KOPT-K1 (cell line): Measurements from ENCODE around the gene SPC24.
"Not testable (repeated sequence)": the region's sequence is repeated elsewhere in the genome, so short reads cannot be mapped to it uniquely, and the experiment has no call there.

Experiments used
- H3K27ac ChIP-seq: fragments of 200-600 bp; sonication (generic); 2 replicates; pipeline ENCODE4 v1.5.1; 2016; ENCODE audit warnings: antibody characterized with exemption, mild to moderate bottlenecking, low read depth, low read length; ENCODE audit not compliant: poor library complexity, severe bottlenecking
- H3K36me3 ChIP-seq: fragments of 200-600 bp; sonication (generic); 2 replicates; pipeline ENCODE4 v1.5.1; 2017; ENCODE audit warnings: antibody characterized with exemption, mild to moderate bottlenecking, low read length, moderate library complexity; ENCODE audit not compliant: insufficient read depth
- H3K9me3 ChIP-seq: fragments of 200-600 bp; sonication (generic); 2 replicates; pipeline ENCODE4 v1.5.1; 2017; ENCODE audit warnings: antibody characterized with exemption, low read length, mild to moderate bottlenecking; ENCODE audit not compliant: insufficient read depth, poor library complexity, severe bottlenecking

SPC24 gene

GRCh38 chr19:11154683-11155047 is 917 bp downstream of the SPC24 start:
- H3K9me3 ChIP-seq: no peaks in the 10 kb centered on the region
- H3K27ac ChIP-seq: peak overlapping the region; percentile 93
- H3K36me3 ChIP-seq: peaks cover 32% of the 10 kb centered on the region

- no peak overlapping the region for H3K27ac ChIP-seq
- peaks cover 54% of the 10 kb centered on the region for H3K36me3 ChIP-seq
- no peaks in the 10 kb centered on the region for H3K9me3 ChIP-seq
Measured at GRCh38 chr19:11152318-11153062, 3.1 kb downstream of the SPC24 start.

DNA sequence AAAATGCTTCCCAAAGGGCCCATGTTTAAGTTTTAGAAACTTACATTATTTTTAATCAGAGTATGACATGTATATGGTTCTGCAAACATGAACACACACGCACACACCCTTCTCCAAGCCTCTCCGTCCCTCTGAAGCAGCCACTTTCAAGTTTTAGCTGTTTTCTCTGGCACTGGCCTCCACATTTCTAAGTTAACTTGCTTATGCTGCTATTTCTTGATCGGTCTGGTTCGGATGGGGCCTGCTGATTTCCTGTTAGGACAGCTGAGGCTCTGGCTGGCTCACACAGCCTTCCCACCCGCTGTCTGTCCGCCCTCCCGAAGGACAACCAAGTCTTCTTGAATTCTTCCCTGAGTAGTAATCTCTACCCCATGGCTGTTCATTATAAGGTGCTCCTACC is 4.4 kb downstream of the SPC24 start:
- Histone ChIP-seq H3K36me3 (peaks cover 67% of the 10 kb centered on the region), H3K27ac (no peak overlapping the region), H3K9me3 (no peaks in the 10 kb centered on the region)

- Histone ChIP-seq H3K27ac (no peak overlapping the region), H3K36me3 (peaks cover 95% of the 10 kb centered on the region), H3K9me3 (no peaks in the 10 kb centered on the region)
Measured at GRCh38 chr19:11148001-11148400, 7.6 kb downstream of the SPC24 start.

GRCh38 chr19:11145536-11145924 is 10.1 kb downstream of the SPC24 start:
- H3K9me3 ChIP-seq: no peaks in the 10 kb centered on the region
- no peak overlapping the region for H3K27ac ChIP-seq

DNA sequence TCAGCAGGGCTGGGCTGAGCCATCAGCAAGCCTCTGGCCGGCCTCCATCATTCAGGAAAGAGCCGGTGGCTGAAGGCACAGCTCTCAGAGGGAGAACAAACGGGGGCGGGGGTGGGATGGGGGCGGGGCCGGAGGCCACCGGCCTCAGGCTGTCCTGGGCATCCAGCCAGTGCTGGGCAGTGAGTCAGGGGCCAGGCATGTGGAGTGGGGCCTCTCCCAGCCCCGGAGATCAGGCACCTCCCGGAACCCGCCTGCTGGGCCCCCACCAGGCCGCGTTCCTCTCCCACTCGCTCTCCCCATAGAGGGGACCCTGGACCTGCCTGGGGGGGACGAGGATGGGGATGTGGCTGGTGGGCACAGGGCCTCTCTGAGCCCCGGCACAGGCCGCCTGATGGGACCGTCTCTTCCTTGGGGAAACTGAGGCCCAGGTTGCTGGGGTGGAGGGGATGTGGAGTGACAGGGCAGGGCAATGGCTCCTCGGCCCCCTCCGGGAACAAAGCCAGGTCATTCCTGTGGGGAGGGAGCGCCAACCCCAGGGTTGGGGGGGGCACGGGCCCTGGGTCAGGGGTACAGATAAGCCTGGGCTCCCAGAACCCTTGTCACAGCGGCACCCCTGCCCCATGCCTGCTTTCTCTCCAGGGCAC is 12.9 kb downstream of the SPC24 start:
- Histone ChIP-seq H3K27ac (peak overlapping the region; percentile 34), H3K9me3 (no peaks in the 10 kb centered on the region), H3K36me3 (peaks cover 48% of the 10 kb centered on the region)

More at GRCh38 chr19:11145536-11145924, 10.1 kb downstream of the SPC24 start:
- peaks cover 76% of the 10 kb centered on the region for H3K36me3 ChIP-seq

DNA sequence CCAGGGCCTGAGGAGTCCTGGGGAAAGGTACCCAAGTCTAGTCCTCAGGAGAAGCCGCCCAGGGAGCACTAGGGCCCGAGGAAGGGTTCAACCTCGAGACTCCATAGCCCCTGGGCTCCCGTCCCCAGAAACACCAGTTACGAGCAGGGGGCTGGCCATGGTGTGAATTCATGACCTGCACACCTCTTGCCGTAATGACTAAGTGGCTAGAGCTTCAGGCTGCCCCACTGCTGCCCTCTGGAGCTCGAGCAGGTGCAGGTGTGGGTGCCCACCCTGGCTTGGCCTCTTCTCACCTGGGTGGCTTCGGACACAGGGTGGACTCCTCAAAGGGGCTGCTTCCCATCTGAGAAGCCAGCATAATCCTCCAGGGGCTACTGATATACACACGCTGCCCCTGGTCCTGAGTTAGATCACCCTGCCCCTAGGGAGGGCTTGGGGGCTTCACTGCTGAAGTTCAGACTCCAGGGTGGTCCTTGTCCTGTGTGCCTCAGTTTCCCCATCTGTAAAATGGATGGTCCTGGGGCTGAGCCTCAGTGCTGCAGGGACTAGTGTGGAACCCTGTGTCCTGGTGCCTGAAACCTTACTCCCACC is 13.6 kb downstream of the SPC24 start:
- no peak overlapping the region for H3K27ac ChIP-seq

DNA sequence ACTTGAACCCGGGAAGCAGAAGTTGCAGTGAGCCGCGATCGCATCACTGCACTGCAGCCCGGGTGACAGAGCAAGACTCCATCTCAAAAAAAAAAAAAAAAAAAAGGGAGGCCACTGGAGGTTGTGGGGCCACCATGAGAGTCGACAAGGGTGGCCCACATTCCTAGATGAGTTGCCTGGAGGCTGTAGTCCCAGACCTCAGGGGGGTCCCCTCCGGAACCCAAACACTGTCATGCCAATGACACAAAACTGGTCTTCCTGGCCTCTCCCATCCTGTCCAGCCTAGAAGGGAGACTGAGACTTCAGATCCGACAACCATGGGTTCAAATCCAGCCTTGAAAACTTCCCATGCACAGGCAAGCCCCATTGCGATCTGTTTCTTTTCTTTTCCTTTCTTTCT is 14.7 kb downstream of the SPC24 start:
- no peaks in the 10 kb centered on the region for H3K9me3 ChIP-seq
- no peak overlapping the region for H3K27ac ChIP-seq
- peaks cover 31% of the 10 kb centered on the region for H3K36me3 ChIP-seq

More for the DNA sequence above, 13.6 kb downstream of the SPC24 start:
- Histone ChIP-seq H3K9me3 (no peaks in the 10 kb centered on the region), H3K36me3 (peaks cover 42% of the 10 kb centered on the region)

DNA sequence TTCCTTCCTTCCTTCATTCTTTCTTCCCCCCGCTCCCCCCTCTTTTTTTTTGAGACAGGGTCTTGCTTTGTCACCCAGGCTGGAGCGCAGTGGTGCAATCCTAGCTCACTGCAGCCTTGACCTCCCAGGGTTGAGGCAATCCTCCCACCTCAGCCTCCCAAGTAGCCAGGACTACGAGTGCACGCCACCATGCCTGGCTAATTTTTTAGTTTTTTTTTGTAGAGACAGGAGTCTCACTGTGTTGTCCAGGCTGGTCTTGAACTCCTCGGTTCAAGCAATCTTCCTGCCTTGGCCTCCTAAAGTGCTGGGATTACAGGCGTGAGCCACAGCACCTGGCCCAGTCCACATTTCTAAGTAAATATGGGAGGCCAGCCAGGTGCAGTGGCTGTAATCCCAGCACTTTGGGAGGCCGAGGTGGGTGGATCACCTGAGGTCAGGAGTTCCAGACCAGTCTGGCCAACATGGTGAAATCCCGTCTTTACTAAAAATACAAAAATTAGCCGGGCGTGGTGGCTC is 15.5 kb downstream of the SPC24 start:
- not testable (repeated sequence) for H3K27ac ChIP-seq, H3K9me3 ChIP-seq
- peaks cover 22% of the 10 kb centered on the region for H3K36me3 ChIP-seq

DNA sequence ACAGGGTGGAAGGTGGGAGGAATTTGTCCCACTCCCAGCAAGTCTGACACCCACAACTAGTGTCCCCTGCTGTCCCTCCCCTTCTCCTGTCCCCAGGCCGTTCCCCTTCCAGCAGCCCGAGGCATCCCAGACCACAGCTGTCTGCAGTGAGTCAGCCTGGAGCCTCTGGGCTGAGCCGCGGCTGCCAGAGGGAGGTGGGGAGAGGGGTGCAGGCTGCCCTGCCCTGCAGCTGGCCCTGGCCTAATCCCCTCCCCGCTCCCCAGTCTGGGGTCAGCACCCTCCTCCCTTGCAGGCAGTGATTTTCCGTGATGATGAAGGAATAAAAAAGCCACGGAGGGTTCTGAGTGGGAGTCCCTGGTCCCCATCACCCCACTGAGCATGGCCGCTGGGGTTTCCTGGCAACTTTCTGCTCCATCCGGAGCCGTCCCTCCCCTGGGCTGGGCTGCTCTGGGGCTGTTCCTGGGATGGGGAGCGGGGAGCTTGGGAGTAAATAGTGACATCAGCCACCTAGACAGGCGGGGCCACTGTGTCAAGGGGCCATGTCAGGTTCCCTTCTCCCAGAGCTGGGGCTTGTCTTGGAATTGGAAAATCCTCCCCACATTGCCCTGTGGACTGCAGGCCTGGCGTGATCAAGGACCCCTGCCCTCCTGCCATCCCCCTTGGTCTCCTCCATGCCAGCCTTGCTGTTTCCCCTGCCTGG is 16.8 kb downstream of the SPC24 start:
- Histone ChIP-seq H3K9me3 (no peaks in the 10 kb centered on the region), H3K27ac (no peak overlapping the region), H3K36me3 (peaks cover 11% of the 10 kb centered on the region)

DNA sequence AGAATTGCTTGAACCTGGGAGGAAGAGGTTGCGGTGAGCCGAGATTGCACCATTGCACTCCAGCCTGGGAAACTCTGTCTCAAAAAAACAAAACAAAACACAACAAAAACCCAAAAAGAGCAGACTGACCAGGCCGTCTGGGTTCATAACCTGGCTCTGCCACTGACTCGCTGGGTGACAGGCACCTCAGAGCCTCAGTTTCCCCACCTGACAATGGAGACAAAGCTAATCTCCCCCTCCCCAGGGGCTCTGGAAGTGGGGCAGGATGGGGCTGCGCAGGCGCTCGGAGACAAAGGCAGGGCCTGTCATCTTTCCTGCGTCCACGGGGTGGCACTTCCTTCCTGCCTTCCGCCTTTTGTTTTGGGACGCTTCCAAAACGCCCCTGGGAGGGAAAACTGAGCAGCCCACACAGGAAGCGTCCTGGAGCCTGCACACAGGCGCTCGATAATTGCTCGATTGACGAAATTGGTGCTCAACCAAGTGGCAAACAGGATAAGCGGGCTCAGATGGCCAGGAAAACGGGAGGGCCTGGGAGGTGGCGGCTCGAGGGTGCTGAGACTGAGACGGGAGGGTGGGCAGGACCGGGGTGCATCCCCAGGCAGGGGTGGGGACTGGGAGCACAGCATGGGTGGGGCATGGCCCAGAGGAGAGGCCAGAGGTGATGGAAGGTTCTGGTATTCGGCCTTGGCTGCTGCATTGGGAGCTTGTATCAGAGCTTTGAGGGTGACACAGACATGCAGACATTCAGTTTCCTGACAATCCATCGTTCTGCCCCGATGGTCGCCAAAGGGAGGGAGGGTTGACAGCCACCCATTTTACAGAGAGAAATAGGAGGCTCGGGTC is 17.8 kb downstream of the SPC24 start:
- Histone ChIP-seq H3K36me3 (peaks cover 12% of the 10 kb centered on the region), H3K27ac (no peak overlapping the region), H3K9me3 (no peaks in the 10 kb centered on the region)

- Histone ChIP-seq H3K9me3 (no peaks in the 10 kb centered on the region), H3K36me3 (peaks cover 24% of the 10 kb centered on the region), H3K27ac (no peak overlapping the region)
Measured at GRCh38 chr19:11136400-11137101, 19.0 kb downstream of the SPC24 start.

DNA sequence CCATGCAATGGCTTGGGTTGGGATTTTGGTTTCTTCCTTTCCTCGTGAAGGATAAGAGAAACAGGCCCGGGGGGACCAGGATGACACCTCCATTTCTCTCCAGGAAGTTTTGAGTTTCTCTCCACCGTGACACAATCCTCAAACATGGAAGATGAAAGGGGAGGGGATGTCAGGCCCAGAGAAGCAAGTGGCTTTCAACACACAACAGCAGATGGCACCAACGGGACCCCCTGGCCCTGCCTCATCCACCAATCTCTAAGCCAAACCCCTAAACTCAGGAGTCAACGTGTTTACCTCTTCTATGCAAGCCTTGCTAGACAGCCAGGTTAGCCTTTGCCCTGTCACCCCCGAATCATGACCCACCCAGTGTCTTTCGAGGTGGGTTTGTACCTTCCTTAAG is 24.1 kb downstream of the SPC24 start:
- H3K36me3 ChIP-seq: peaks cover 74% of the 10 kb centered on the region
- no peak overlapping the region for H3K27ac ChIP-seq

More for the DNA sequence above, 24.1 kb downstream of the SPC24 start:
- H3K9me3 ChIP-seq: no peaks in the 10 kb centered on the region
